Lower leg skin (tissue), 3 donors: ENCODE results near the gene NCOA1.

Source experiments
- CTCF ChIP-seq, 3 donors: fragments of 450-650 bp; IDR thresholded peaks; one replicate each; pipeline ENCODE4 v1.5.1; 2016; ENCODE audit warnings: antibody characterized with exemption in 3 of 3, mild to moderate bottlenecking in 3 of 3, moderate library complexity in 2 of 3
- POLR2A ChIP-seq, 2 donors: fragments of 450-650 bp; IDR thresholded peaks; one replicate each; pipeline ENCODE4 v1.6.1; 2016 to 2017; ENCODE audit warnings: antibody characterized with exemption in 2 of 2, mild to moderate bottlenecking in 1 of 2, moderate library complexity in 1 of 2

DNA sequence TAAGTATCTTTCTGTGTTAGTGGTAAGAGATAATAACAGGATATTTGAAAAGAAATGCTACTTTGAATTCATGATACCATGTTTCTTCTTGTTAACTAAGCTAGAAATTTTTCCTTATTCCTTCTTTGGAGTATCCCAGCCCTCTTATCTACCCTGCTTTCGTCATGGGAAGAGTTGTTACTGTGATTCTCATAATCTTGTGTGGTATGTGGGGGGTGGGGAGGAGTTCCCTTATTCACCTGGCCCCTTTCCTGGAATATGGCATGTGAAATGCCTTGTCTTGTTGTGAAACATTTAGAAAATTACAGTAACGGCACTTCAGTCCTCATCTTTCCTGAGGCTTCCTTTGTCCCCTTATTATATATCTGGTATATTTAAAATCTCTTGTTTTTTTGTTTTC, 129.9 kb downstream of the NCOA1 start:
- TF ChIP-seq CTCF (IDR thresholded peaks at IDR 0.05) (no peak), POLR2A (IDR thresholded peaks at IDR 0.05) (no peak)
